BE2C (cell line): ENCODE results near the gene TSEN2.
"Not testable (repeated sequence)": the region's sequence is repeated elsewhere in the genome, so short reads cannot be mapped to it uniquely, and the experiment has no call there.

Experiments used
- DNase-seq: peaks from one replicate; pipeline ENCODE4 v3.0.0-alpha.2; 2020
- H3K27me3 ChIP-seq: fragments of 250-450 bp; sonication (Bioruptor Pico); 2 replicates; pipeline ENCODE4 v1.5.1; 2020; ENCODE audit warnings: mild to moderate bottlenecking
- H3K36me3 ChIP-seq: fragments of 250-450 bp; sonication (Bioruptor Pico); 2 replicates; pipeline ENCODE4 v1.5.1; 2020; ENCODE audit warnings: mild to moderate bottlenecking
- H3K4me1 ChIP-seq: fragments of 250-450 bp; sonication (Bioruptor Pico); 2 replicates; pipeline ENCODE4 v1.5.1; 2020
- H3K4me3 ChIP-seq: 2 replicates; pipeline ENCODE4 v1.5.1; 2011; ENCODE audit warnings: low read depth, low read length
- H3K9me3 ChIP-seq: fragments of 250-450 bp; sonication (Bioruptor Pico); 2 replicates; pipeline ENCODE4 v1.5.1; 2020
- CTCF ChIP-seq: IDR thresholded peaks from 2 replicates; pipeline ENCODE4 v1.5.1; 2012; ENCODE audit warnings: mild to moderate bottlenecking, low read depth, low read length

The TSEN2 gene

GRCh38 chr3:12521010-12521409 lies 36.7 kb downstream of the TSEN2 start:
- no peak for TF ChIP-seq CTCF
- Histone ChIP-seq H3K36me3 (peaks cover 4% of the 10 kb centered on the region; the same call in 1 of the 2 replicates), H3K27me3 (no peaks in the 10 kb centered on the region), H3K4me3 (no peak overlapping the region), H3K9me3 (no peaks in the 10 kb centered on the region), H3K4me1 (no peaks in the 10 kb centered on the region)
- no peak for DNase-seq

GRCh38 chr3:12522721-12523120 lies 38.4 kb downstream of the TSEN2 start:
- TF ChIP-seq CTCF: no peak
- Histone ChIP-seq H3K4me1 (no peaks in the 10 kb centered on the region), H3K4me3 (no peak overlapping the region), H3K27me3 (no peaks in the 10 kb centered on the region), H3K9me3 (no peaks in the 10 kb centered on the region), H3K36me3 (peaks cover 4% of the 10 kb centered on the region; the same call in 1 of the 2 replicates)
- no peak for DNase-seq

- H3K4me3 ChIP-seq: no peak overlapping the region
- no peaks in the 10 kb centered on the region for H3K27me3 ChIP-seq
- H3K9me3 ChIP-seq: no peaks in the 10 kb centered on the region
- H3K4me1 ChIP-seq: no peaks in the 10 kb centered on the region
- TF ChIP-seq CTCF: no peak
- H3K36me3 ChIP-seq: no peaks in the 10 kb centered on the region; the same call in 1 of the 2 replicates
- no peak for DNase-seq
These were observed 43.5 kb downstream of the TSEN2 start for GRCh38 chr3:12527757-12528143.

- Histone ChIP-seq H3K4me1 (no peaks in the 10 kb centered on the region), H3K27me3 (no peaks in the 10 kb centered on the region), H3K36me3 (no peaks in the 10 kb centered on the region; the same call in 1 of the 2 replicates), H3K9me3 (no peaks in the 10 kb centered on the region), H3K4me3 (no peak overlapping the region)
- no peak for TF ChIP-seq CTCF
- no peak for DNase-seq
These were observed 47.9 kb downstream of the TSEN2 start for GRCh38 chr3:12532182-12532581.

- H3K9me3 ChIP-seq: no peaks in the 10 kb centered on the region
- no peak overlapping the region for H3K4me3 ChIP-seq
- DNase-seq: no peak
- no peaks in the 10 kb centered on the region for H3K4me1 ChIP-seq
- TF ChIP-seq CTCF: peak; percentile 30
- H3K36me3 ChIP-seq: no peaks in the 10 kb centered on the region
- H3K27me3 ChIP-seq: no peaks in the 10 kb centered on the region
These were observed 52.1 kb downstream of the TSEN2 start for GRCh38 chr3:12536423-12536822.

GRCh38 chr3:12541625-12542024 lies 57.3 kb downstream of the TSEN2 start:
- peak; percentile 46 for TF ChIP-seq CTCF
- Histone ChIP-seq H3K36me3 (no peaks in the 10 kb centered on the region), H3K27me3 (no peaks in the 10 kb centered on the region), H3K4me1 (no peaks in the 10 kb centered on the region), H3K4me3 (no peak overlapping the region), H3K9me3 (no peaks in the 10 kb centered on the region)
- peak; percentile 29 for DNase-seq

GRCh38 chr3:12543497-12543896 lies 59.2 kb downstream of the TSEN2 start:
- not testable (repeated sequence) for H3K27me3 ChIP-seq, DNase-seq, H3K4me1 ChIP-seq, H3K4me3 ChIP-seq, H3K9me3 ChIP-seq, H3K36me3 ChIP-seq
